Vagina (tissue), 2 donors: ENCODE results near the gene OBSL1. TPM values are rescaled to one million over a fixed set of nuclear protein-coding genes. Genes with fewer than 3 reads are reported as not detected.

Experiments used
- DNase-seq, 2 donors: peaks; one replicate each; pipeline ENCODE4 v3.0.0-alpha.2; 2017; ENCODE audit errors: extremely low spot score in 2 of 2
- H3K27ac ChIP-seq: fragments of 200-600 bp; sonication (generic); one replicate; pipeline ENCODE4 v1.5.1; 2019
- H3K27me3 ChIP-seq: fragments of 200-600 bp; sonication (generic); one replicate; pipeline ENCODE4 v1.5.1; 2019
- H3K36me3 ChIP-seq, 2 donors: fragments of 200-600 bp; sonication (generic); one replicate each; pipeline ENCODE4 v1.5.1; 2017 to 2019
- H3K4me1 ChIP-seq: fragments of 200-600 bp; sonication (generic); one replicate; pipeline ENCODE4 v1.5.1; 2019
- H3K4me3 ChIP-seq, 2 donors: fragments of 200-600 bp; sonication (generic); 1 replicate in 1 of 2; 2 replicates in 1 of 2; pipeline ENCODE4 v1.5.1; 2016 to 2019
- H3K9me3 ChIP-seq: fragments of 200-600 bp; sonication (generic); one replicate; pipeline ENCODE4 v1.5.1; 2019
- POLR2A ChIP-seq, 2 donors: fragments of 450-650 bp; IDR thresholded peaks; one replicate each; pipeline ENCODE4 v1.6.1; 2017; ENCODE audit warnings: antibody characterized with exemption in 2 of 2, mild to moderate bottlenecking in 2 of 2, moderate library complexity in 2 of 2
- POLR2AphosphoS5 ChIP-seq, 2 donors: sonication (generic); formaldehyde crosslinking; IDR thresholded peaks; one replicate each; pipeline ENCODE4 v1.9.0; 2017; ENCODE audit warnings: antibody characterized with exemption in 2 of 2, mild to moderate bottlenecking in 2 of 2, low read depth in 1 of 2; ENCODE audit not compliant: insufficient read depth in 1 of 2
- intact Hi-C: fragments of 100-400 bp; cut with DNase I; formaldehyde crosslinking; loops from one replicate; pipeline ENCODE4 v1.15.1; 2023
- total RNA-seq: library from RNA; depleted of rRNA; stranded (reverse); fragments of >200 nt; gene quantifications from one replicate; pipeline ENCODE4 v1.2.3, GENCODE V29; 2016
- TF ChIP-seq, protein P1 (sequence below), 3 experiments: fragments of 450-650 bp in 2 of 3; fragments of 200-600 bp in 1 of 3; sonication (generic) in 1 of 3; IDR thresholded peaks; one replicate each; pipeline ENCODE4 v1.5.1; 2017 to 2019; ENCODE audit warnings: antibody characterized with exemption in 3 of 3, mild to moderate bottlenecking in 2 of 3, moderate library complexity in 2 of 3

The OBSL1 gene
- total RNA-seq, 1 donor from 2014 or later: 53.0 TPM

- DNase-seq: no peak
- TF ChIP-seq, protein P1, sequence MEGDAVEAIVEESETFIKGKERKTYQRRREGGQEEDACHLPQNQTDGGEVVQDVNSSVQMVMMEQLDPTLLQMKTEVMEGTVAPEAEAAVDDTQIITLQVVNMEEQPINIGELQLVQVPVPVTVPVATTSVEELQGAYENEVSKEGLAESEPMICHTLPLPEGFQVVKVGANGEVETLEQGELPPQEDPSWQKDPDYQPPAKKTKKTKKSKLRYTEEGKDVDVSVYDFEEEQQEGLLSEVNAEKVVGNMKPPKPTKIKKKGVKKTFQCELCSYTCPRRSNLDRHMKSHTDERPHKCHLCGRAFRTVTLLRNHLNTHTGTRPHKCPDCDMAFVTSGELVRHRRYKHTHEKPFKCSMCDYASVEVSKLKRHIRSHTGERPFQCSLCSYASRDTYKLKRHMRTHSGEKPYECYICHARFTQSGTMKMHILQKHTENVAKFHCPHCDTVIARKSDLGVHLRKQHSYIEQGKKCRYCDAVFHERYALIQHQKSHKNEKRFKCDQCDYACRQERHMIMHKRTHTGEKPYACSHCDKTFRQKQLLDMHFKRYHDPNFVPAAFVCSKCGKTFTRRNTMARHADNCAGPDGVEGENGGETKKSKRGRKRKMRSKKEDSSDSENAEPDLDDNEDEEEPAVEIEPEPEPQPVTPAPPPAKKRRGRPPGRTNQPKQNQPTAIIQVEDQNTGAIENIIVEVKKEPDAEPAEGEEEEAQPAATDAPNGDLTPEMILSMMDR (IDR thresholded peaks at IDR 0.05): no peak
- TF ChIP-seq POLR2AphosphoS5 (IDR thresholded peaks at IDR 0.05; ENCODE audit: insufficient read depth in 1 of 2, low read depth in 1 of 2): no peak
- no peak for TF ChIP-seq POLR2A (IDR thresholded peaks at IDR 0.05)
- Histone ChIP-seq H3K4me1 (peaks cover 14% of the 10 kb centered on the region), H3K9me3 (no peaks in the 10 kb centered on the region), H3K4me3 (no peak overlapping the region), H3K27me3 (no peaks in the 10 kb centered on the region), H3K36me3 (no peaks in the 10 kb centered on the region), H3K27ac (no peak overlapping the region)
- intact Hi-C loops: no loop called here
These were observed 3.4 kb upstream of the OBSL1 start for GRCh38 chr2:219574484-219575311.

- no peaks in the 10 kb centered on the region for H3K36me3 ChIP-seq
- H3K9me3 ChIP-seq: no peaks in the 10 kb centered on the region
- H3K4me1 ChIP-seq: peaks cover 14% of the 10 kb centered on the region
- H3K4me3 ChIP-seq: no peak overlapping the region
- no peaks in the 10 kb centered on the region for H3K27me3 ChIP-seq
- intact Hi-C loops: no loop called here
- no peak for DNase-seq
- no peak overlapping the region for H3K27ac ChIP-seq
- no peak for TF ChIP-seq POLR2A (IDR thresholded peaks at IDR 0.05)
- TF ChIP-seq POLR2AphosphoS5 (IDR thresholded peaks at IDR 0.05; ENCODE audit: insufficient read depth in 1 of 2, low read depth in 1 of 2): no peak
- TF ChIP-seq, protein P1 (IDR thresholded peaks at IDR 0.05): no peak
These were observed 1.8 kb upstream of the OBSL1 start for GRCh38 chr2:219573166-219573565.

DNA sequence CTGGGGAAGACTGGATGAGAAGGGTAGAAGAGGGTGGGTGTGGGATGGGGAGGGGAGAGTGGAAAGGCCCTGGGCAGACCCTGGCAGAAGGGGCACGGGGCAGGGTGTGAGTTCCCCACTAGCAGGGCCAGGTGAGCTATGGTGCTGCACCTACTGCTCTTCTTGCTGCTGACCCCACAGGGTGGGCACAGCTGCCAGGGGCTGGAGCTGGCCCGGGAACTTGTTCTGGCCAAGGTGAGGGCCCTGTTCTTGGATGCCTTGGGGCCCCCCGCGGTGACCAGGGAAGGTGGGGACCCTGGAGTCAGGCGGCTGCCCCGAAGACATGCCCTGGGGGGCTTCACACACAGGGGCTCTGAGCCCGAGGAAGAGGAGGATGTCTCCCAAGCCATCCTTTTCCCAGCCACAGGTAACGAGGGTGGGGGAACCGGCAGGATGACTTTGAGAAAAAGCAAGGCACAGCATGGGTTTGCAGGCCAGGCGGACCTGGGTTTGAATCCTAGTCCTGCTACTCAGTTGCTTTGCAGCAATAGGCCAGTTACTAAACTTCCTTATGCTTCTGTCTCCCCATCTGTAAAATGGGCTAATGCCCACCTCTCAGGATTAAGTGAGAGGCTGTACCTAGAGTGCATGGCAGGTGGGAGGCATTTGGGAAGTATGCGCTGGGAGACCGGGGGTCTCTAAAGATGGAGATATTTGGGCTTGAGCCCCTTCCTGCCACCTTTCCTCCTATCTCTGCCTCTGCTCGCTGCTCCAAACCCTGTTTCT, 1.1 kb upstream of the OBSL1 start, which contains the start of gene INHA:
TSS of gene INHA (plus strand) at position 74 of the 765 bp plus-strand sequence. CDS start at position 139, 65 bp downstream.
- Histone ChIP-seq H3K27me3 (no peaks in the 10 kb centered on the region), H3K9me3 (no peaks in the 10 kb centered on the region), H3K36me3 (no peaks in the 10 kb centered on the region), H3K27ac (peak within 1 kb of the TSS; percentile 80), H3K4me3 (peak within 1 kb of the TSS; percentile 64 to 97), H3K4me1 (peaks cover 14% of the 10 kb centered on the region)
- DNase-seq: no peak
- TF ChIP-seq POLR2A (IDR thresholded peaks at IDR 0.05): no peak
- no peak for TF ChIP-seq POLR2AphosphoS5 (IDR thresholded peaks at IDR 0.05; ENCODE audit: insufficient read depth in 1 of 2, low read depth in 1 of 2)
- TF ChIP-seq, protein P1 (IDR thresholded peaks at IDR 0.05): no peak
- intact Hi-C loops: no loop called here

DNA sequence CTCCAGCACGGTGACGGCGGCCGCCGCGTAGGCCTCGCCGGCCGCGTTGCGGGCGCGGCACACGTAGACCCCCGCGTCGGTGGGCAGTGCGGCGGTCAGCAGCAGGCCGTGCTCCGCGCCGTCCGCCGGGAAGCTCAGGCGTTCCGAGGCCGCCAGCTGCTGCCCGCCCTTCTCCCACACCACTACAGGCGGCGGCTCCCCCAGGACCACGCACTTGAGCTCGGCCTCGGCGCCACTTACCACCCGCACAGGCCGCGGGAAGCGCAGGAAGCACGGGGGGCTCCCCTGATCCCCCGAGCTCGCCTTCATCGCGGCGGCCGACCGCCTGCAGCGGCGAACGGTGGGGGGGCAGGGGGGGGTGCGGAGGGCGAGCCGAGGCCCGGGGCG, 422 bp downstream of the OBSL1 start:
- Histone ChIP-seq H3K27me3 (no peaks in the 10 kb centered on the region), H3K36me3 (no peaks in the 10 kb centered on the region), H3K4me3 (peak overlapping the region; percentile 64 to 97), H3K27ac (peak overlapping the region; percentile 80), H3K4me1 (peaks cover 14% of the 10 kb centered on the region), H3K9me3 (no peaks in the 10 kb centered on the region)
- DNase-seq: no peak
- no peak for TF ChIP-seq POLR2A (IDR thresholded peaks at IDR 0.05)
- intact Hi-C loops: no loop called here

DNA sequence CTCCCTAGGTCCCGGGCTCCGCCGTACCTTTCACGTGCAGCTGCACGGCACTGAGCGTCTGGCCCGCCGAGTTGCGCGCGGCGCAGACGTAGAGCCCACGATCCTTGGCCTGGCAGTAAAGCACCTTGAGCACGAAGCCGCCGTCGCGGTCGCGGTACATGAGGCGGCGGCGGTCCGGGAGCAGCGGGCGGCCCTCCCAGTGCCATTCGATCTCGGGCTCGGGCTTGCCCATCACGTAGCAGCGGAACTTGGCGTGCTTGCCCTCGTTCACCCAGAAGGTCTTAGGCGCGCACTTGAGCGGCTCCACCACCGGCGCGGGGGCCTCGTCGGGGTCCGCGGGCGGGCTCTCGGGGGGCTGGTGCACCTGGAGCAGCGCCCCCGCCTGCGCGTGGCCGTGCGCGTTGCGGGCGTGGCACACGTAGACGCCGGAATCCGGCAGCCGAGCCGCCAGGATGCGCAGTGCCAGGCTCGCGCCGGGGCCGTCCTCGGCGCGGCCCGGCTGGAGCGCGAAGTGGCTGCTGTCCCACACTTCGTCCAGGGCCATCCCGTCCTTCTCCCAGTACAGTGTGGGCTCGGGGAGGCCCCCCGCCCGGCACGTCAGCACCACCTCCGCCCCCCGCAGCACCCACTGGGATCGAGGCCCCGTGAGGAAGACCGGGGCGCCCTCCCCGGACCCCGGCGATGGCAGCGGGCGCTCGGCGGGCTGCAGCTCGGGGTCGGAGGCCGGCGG, 980 bp downstream of the OBSL1 start:
- no peaks in the 10 kb centered on the region for H3K27me3 ChIP-seq
- peaks cover 14% of the 10 kb centered on the region for H3K4me1 ChIP-seq
- no peak for DNase-seq
- no peaks in the 10 kb centered on the region for H3K9me3 ChIP-seq
- peak overlapping the region; percentile 80 for H3K27ac ChIP-seq
- TF ChIP-seq, protein P1 (IDR thresholded peaks at IDR 0.05): no peak
- no peak for TF ChIP-seq POLR2A (IDR thresholded peaks at IDR 0.05)
- TF ChIP-seq POLR2AphosphoS5 (IDR thresholded peaks at IDR 0.05; ENCODE audit: insufficient read depth in 1 of 2, low read depth in 1 of 2): peak in 1 of 2 donors; percentile 26
- intact Hi-C loops: no loop called here
- peak overlapping the region; percentile 64 to 97 for H3K4me3 ChIP-seq
- H3K36me3 ChIP-seq: no peaks in the 10 kb centered on the region
